ENCODE data around the gene SH3GLB1. TPM values are rescaled to one million over a fixed set of nuclear protein-coding genes. Genes with fewer than 3 reads are reported as not detected.
A peak's percentile ranks its signal among the peaks of the same experiment; 100 is the strongest.

Gene SH3GLB1
- total and polyA plus RNA-seq, 4 experiments from 2014 or later: 45.0 to 59.6 (median 55.0) TPM

DNA sequence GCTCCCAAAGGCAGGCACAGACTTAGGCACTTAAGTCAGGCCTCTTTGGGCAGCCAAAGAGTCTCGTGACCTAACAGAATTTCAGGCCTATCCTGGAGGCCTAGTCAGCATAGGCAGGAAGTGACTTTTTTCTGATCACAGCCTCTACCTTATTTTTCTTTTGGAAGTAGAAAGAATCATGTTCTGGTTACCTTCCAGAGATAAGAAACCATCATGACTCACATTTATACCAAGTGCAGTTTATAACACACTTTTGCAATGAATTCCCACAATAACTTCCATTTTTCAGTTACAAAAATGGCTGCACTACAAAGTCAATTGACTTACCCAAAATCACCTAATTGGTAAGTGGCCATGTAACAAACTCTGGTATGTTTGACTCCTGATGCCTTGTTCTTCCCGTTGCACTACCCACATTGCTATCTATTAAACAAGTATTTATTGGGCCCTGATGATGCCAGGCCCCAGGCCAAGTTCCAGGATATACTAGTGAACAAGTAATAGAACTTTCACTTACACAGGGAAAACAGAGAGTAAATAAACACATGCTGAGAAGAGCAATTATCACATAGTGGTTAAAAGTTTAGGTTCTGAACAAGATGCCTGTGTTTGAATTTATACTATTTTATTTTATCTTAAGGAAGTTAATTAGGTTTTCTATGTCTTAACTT lies 74.3 kb downstream of the SH3GLB1 start:
- Mint-ChIP-seq H3K4me1 (peaks cover 0 to 6% (median 5%) of the 10 kb centered on the region in 4 donors), H3K9me3 (peaks cover 0 to 10% (median 1%) of the 10 kb centered on the region in 8 donors), H3K27me3 (peaks cover 0 to 2% of the 10 kb centered on the region in 2 donors), H3K36me3 (peaks cover 0 to 6% of the 10 kb centered on the region in 2 donors), H3K27ac (no peak overlapping the region), H3K4me3 (no peak overlapping the region)
- no peaks in the 10 kb centered on the region for H3K4me1 ChIP-seq (ENCODE audit: insufficient read depth, low read length)
- no peaks in the 10 kb centered on the region for H3K9me3 ChIP-seq (ENCODE audit: control insufficient read depth in 1 of 2, low read length in 2 of 2)
- intact Hi-C loops (cut with micrococcal nuclease): no loop called here
- no peaks in the 10 kb centered on the region for H3K27me3 ChIP-seq (ENCODE audit: insufficient read depth, low read length)
- DNase-seq: no peak
- POLR2A ChIA-PET (ENCODE audit: partially characterized antibody): no interaction called here
- CTCF ChIA-PET (ENCODE audit: partially characterized antibody): interaction anchor here (1.3 kb wide), 1 partner anchor 277 kb away, joined by 3 read pairs; no protein-coding TSS in a partner anchor
- H3K36me3 ChIP-seq (ENCODE audit: insufficient read depth, low read length): no peaks in the 10 kb centered on the region
- H3K4me3 ChIP-seq (ENCODE audit: low read length in 2 of 2): no peak overlapping the region
- no peak overlapping the region for H3K27ac ChIP-seq (ENCODE audit: low read depth, low read length)

DNA sequence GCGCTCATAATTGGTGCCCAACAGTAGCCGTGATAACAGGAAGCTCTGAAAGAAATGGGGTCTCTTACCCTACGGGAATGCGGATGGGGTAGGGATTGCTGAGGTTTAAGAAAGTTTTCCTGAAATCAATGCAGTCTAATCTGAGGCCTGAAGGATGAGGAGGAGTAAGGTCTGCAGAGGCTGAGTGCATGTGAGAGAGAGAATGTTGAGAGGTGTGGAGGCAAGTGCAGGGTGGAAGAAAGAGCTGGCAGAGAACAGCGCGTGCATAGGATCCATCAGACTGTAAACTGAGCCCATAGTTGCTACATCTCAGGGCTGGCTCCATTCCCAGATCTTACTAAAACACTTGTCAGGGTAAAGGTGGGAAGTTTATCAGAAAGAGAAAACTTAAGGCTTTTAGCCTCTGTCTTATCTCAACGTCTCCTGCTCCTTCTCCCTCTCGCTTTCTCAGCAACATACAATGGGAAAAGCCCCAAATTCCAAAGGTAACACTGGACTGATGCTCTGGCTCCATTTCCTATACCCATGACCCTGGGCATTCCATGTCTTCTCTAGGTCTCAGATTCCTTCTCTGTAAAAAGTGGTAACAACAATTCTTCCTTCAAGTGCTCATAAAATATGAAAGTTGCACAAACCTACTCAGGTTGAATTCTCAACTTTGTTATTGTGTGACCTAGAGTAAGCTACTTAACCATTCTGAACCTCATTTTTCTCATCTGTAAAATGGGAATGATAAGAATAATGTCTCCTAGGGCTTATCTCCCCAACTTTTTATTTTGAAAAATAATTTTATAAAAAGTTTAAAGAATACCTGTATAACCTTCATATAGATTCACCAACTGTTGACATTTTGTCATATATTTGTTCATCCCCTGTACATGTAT lies 75.2 kb downstream of the SH3GLB1 start:
- no peak overlapping the region for H3K4me3 ChIP-seq (ENCODE audit: low read length in 2 of 2)
- no peak overlapping the region for H3K27ac ChIP-seq (ENCODE audit: low read depth, low read length)
- POLR2A ChIA-PET (ENCODE audit: partially characterized antibody): no interaction called here
- H3K36me3 Mint-ChIP-seq: peaks cover 0 to 6% of the 10 kb centered on the region in 2 donors
- peaks cover 0 to 10% (median 1%) of the 10 kb centered on the region in 8 donors for H3K9me3 Mint-ChIP-seq
- H3K4me1 Mint-ChIP-seq: no peaks in the 10 kb centered on the region
- intact Hi-C loops (cut with micrococcal nuclease): no loop called here
- H3K9me3 ChIP-seq (ENCODE audit: control insufficient read depth in 1 of 2, low read length in 2 of 2): no peaks in the 10 kb centered on the region
- CTCF ChIA-PET (ENCODE audit: partially characterized antibody): no interaction called here
- H3K27ac Mint-ChIP-seq: no peak overlapping the region
- no peaks in the 10 kb centered on the region for H3K27me3 ChIP-seq (ENCODE audit: insufficient read depth, low read length)
- no peaks in the 10 kb centered on the region for H3K4me1 ChIP-seq (ENCODE audit: insufficient read depth, low read length)
- H3K27me3 Mint-ChIP-seq: peaks cover 0 to 2% of the 10 kb centered on the region in 2 donors
- H3K4me3 Mint-ChIP-seq: no peak overlapping the region
- no peaks in the 10 kb centered on the region for H3K36me3 ChIP-seq (ENCODE audit: insufficient read depth, low read length)
- DNase-seq: no peak

DNA sequence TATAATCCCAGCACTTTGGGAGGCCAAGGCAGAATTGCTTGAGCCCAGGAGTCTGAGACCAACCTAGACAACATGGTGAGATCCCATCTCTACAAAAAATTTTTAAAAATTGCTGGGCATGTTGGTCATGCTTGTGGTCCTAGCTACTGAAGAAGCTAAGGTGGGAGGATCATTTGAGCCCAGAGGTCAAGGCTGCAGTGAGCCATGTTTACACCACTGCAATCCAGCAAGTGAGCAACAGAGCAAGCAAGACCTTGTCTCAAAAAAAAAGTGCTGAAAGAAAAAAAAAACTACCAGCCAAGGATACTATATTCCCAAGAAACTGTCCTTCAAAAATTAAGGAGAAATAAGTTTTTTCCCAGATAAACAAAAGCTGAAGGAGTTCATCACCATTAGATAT lies 78.1 kb downstream of the SH3GLB1 start:
- Mint-ChIP-seq H3K4me1 (no peaks in the 10 kb centered on the region), H3K4me3 (no peak overlapping the region), H3K9me3 (peaks cover 0 to 10% (median 3%) of the 10 kb centered on the region in 8 donors), H3K27ac (no peak overlapping the region), H3K27me3 (peaks cover 0 to 2% of the 10 kb centered on the region in 2 donors), H3K36me3 (peaks cover 0 to 6% of the 10 kb centered on the region in 2 donors)
- CTCF ChIA-PET (ENCODE audit: partially characterized antibody): no interaction called here
- POLR2A ChIA-PET (ENCODE audit: partially characterized antibody): no interaction called here
- no peak overlapping the region for H3K27ac ChIP-seq (ENCODE audit: low read depth, low read length)
- no peaks in the 10 kb centered on the region for H3K36me3 ChIP-seq (ENCODE audit: insufficient read depth, low read length)
- intact Hi-C loops (cut with micrococcal nuclease): no loop called here
- no peaks in the 10 kb centered on the region for H3K27me3 ChIP-seq (ENCODE audit: insufficient read depth, low read length)
- H3K9me3 ChIP-seq (ENCODE audit: control insufficient read depth in 1 of 2, low read length in 2 of 2): no peaks in the 10 kb centered on the region
- H3K4me1 ChIP-seq (ENCODE audit: insufficient read depth, low read length): no peaks in the 10 kb centered on the region
- no peak for DNase-seq
- H3K4me3 ChIP-seq (ENCODE audit: low read length in 2 of 2): no peak overlapping the region

DNA sequence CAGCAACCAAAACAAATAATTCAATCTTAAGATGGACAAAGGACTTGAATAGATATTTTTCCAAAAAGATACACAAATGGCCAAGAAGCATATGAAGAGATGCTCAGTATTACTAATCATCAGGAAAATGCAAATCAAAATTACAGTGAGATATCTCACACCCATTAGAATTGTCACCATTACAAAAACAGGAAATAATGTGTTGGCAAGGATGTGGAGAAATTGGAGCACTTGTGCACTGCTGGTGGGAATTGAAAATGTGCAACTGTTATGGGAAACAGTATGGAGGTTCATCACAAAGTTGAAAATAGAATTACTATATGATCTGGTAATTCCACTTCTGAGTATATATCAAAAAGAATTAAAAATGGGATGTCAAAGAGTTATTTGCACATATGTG lies 83.2 kb downstream of the SH3GLB1 start:
- H3K27me3 Mint-ChIP-seq: no peaks in the 10 kb centered on the region
- no peak overlapping the region for H3K4me3 Mint-ChIP-seq
- H3K4me1 Mint-ChIP-seq: no peaks in the 10 kb centered on the region
- POLR2A ChIA-PET (ENCODE audit: partially characterized antibody): no interaction called here
- peaks cover 0 to 4% (median 0%) of the 10 kb centered on the region in 8 donors for H3K9me3 Mint-ChIP-seq
- DNase-seq: no peak
- H3K27me3 ChIP-seq (ENCODE audit: insufficient read depth, low read length): no peaks in the 10 kb centered on the region
- no peaks in the 10 kb centered on the region for H3K36me3 ChIP-seq (ENCODE audit: insufficient read depth, low read length)
- H3K9me3 ChIP-seq (ENCODE audit: control insufficient read depth in 1 of 2, low read length in 2 of 2): no peaks in the 10 kb centered on the region
- H3K27ac ChIP-seq (ENCODE audit: low read depth, low read length): no peak overlapping the region
- no peaks in the 10 kb centered on the region for H3K4me1 ChIP-seq (ENCODE audit: insufficient read depth, low read length)
- no peak overlapping the region for H3K27ac Mint-ChIP-seq
- no peaks in the 10 kb centered on the region for H3K36me3 Mint-ChIP-seq
- CTCF ChIA-PET (ENCODE audit: partially characterized antibody): no interaction called here
- intact Hi-C loops (cut with micrococcal nuclease): no loop called here
- H3K4me3 ChIP-seq (ENCODE audit: low read length in 2 of 2): no peak overlapping the region

DNA sequence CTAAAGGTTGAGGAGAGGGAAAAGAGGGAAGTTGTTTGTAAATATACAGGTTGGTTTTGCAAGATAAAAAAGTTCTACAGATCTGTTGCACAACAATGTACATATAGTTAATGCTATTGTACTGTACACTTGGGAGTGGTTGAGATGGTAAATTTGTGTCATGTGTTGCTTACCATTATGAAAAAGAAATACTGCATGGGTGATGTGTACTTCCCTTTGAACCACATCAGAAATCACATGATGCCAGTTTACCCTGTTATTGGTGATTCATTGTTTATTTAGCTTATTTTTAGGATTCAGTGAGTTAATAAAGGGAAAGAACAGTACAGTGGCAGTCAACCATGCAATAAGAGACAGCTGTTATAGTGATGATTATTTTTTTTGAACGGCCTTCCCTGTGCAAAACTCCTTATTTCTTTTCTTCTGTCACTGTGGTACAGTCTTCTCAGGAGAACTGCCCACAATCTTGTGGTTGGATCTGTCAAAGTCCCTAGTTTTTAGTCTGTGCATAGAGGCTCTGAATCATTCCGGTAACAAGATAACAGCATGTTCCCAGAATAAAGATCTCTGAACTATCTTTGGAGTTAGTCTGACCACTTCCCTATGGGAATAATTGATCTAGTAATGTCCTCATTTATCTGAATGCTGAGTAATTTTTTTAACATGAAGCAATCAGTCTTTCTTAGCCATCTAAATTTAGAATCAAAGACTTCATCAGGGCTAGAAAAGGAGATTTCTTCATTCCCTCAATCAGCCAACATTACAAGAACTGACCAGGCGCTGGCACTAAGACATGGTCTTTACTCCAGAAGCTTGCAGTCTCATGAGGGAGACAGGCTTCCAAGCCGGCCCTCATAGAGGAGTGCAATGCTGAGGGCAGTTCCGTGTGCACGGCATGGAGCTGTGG lies 84.2 kb downstream of the SH3GLB1 start:
- Mint-ChIP-seq H3K4me1 (no peaks in the 10 kb centered on the region), H3K27ac (no peak overlapping the region), H3K4me3 (no peak overlapping the region), H3K36me3 (no peaks in the 10 kb centered on the region), H3K9me3 (peaks cover 0 to 4% (median 0%) of the 10 kb centered on the region in 8 donors), H3K27me3 (peaks cover 0 to 1% of the 10 kb centered on the region in 2 donors)
- Histone ChIP-seq H3K27ac (ENCODE audit: low read depth, low read length) (no peak overlapping the region), H3K4me1 (ENCODE audit: insufficient read depth, low read length) (no peaks in the 10 kb centered on the region), H3K9me3 (ENCODE audit: control insufficient read depth in 1 of 2, low read length in 2 of 2) (no peaks in the 10 kb centered on the region), H3K27me3 (ENCODE audit: insufficient read depth, low read length) (no peaks in the 10 kb centered on the region), H3K36me3 (ENCODE audit: insufficient read depth, low read length) (no peaks in the 10 kb centered on the region), H3K4me3 (ENCODE audit: low read length in 2 of 2) (no peak overlapping the region)
- intact Hi-C loops (cut with micrococcal nuclease): no loop called here
- POLR2A ChIA-PET (ENCODE audit: partially characterized antibody): no interaction called here
- CTCF ChIA-PET (ENCODE audit: partially characterized antibody): no interaction called here
- DNase-seq: no peak

DNA sequence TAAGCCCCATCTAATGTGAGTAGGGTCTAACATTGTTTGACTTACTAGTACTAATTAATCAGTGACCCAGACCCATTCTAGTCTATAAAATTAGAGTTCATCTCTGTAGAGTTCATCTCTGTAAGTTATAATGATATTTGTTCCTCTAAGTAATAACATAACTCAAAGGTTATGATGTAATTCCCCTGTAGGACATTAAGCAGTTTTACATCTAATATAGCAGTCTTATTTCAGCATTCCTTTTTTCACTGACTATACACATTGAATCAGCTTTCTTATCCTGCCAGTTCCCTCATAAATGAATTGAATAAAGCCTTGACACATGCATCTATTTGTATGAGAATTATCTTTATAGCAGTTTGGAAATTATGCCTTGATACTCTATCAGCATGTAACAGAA lies 90.9 kb downstream of the SH3GLB1 start:
- Mint-ChIP-seq H3K36me3 (no peaks in the 10 kb centered on the region), H3K27me3 (peaks cover 0 to 1% of the 10 kb centered on the region in 2 donors), H3K4me1 (peaks cover 0 to 3% (median 0%) of the 10 kb centered on the region in 4 donors), H3K27ac (peak overlapping the region in 1 of 7 donors; percentile 77), H3K4me3 (no peak overlapping the region), H3K9me3 (no peaks in the 10 kb centered on the region)
- H3K27ac ChIP-seq (ENCODE audit: low read depth, low read length): no peak overlapping the region
- CTCF ChIA-PET (ENCODE audit: partially characterized antibody): no interaction called here
- DNase-seq: no peak
- H3K4me3 ChIP-seq (ENCODE audit: low read length in 2 of 2): no peak overlapping the region
- no peaks in the 10 kb centered on the region for H3K9me3 ChIP-seq (ENCODE audit: control insufficient read depth in 1 of 2, low read length in 2 of 2)
- intact Hi-C loops (cut with micrococcal nuclease): no loop called here
- no peaks in the 10 kb centered on the region for H3K36me3 ChIP-seq (ENCODE audit: insufficient read depth, low read length)
- H3K4me1 ChIP-seq (ENCODE audit: insufficient read depth, low read length): no peaks in the 10 kb centered on the region
- POLR2A ChIA-PET (ENCODE audit: partially characterized antibody): no interaction called here
- H3K27me3 ChIP-seq (ENCODE audit: insufficient read depth, low read length): no peaks in the 10 kb centered on the region
